Glutamatergic neuron (in vitro differentiated cells): ENCODE results near the gene SRPRA. TPM values are rescaled to one million over a fixed set of nuclear protein-coding genes. Genes with fewer than 3 reads are reported as not detected.

Source experiments
- DNase-seq: peaks from one replicate; pipeline ENCODE4 v3.0.0; 2022
- H3K27ac Mint-ChIP-seq: one replicate; pipeline ENCODE4 v1.8.0; 2020; ENCODE audit warnings: mild to moderate bottlenecking, mixed read lengths, inconsistent platforms; ENCODE audit not compliant: unreplicated experiment
- H3K27me3 Mint-ChIP-seq: one replicate; pipeline ENCODE4 v1.8.0; 2020; ENCODE audit warnings: mild to moderate bottlenecking, moderate library complexity, mixed read lengths, inconsistent platforms; ENCODE audit not compliant: unreplicated experiment
- H3K36me3 Mint-ChIP-seq: one replicate; pipeline ENCODE4 v1.8.0; 2020; ENCODE audit warnings: mild to moderate bottlenecking, mixed read lengths, inconsistent platforms; ENCODE audit not compliant: unreplicated experiment
- H3K4me1 Mint-ChIP-seq: one replicate; pipeline ENCODE4 v1.8.0; 2020; ENCODE audit warnings: mild to moderate bottlenecking, low read depth, mixed read lengths, inconsistent platforms; ENCODE audit not compliant: unreplicated experiment
- H3K4me3 Mint-ChIP-seq: one replicate; pipeline ENCODE4 v1.8.0; 2020; ENCODE audit warnings: mild to moderate bottlenecking, mixed read lengths, inconsistent platforms; ENCODE audit not compliant: unreplicated experiment
- H3K9me3 Mint-ChIP-seq: one replicate; pipeline ENCODE4 v1.8.0; 2020; ENCODE audit warnings: mild to moderate bottlenecking, moderate library complexity, mixed read lengths, inconsistent platforms; ENCODE audit not compliant: unreplicated experiment
- CTCF ChIP-seq: fragments of 200-600 bp; sonication (generic); IDR thresholded peaks from one replicate; pipeline ENCODE4 v1.5.0; 2021; ENCODE audit not compliant: partially characterized antibody, unreplicated experiment
- long read RNA-seq: library from polyadenylated mRNA; unstranded; transcript quantifications from one replicate; pipeline ENCODE4 v2.0.0, GENCODE V29; 2020; ENCODE audit not compliant: unreplicated experiment
- total RNA-seq: library from RNA; stranded (reverse); fragmentation: NEBNext Ultra II Directional; extraction: Animal tissue kit (Norgen Biotek cat#: 25700); gene quantifications from one replicate; pipeline ENCODE4 v1.2.1, GENCODE V29; 2021; ENCODE audit not compliant: unreplicated experiment

The SRPRA gene
- 58.0 TPM for total RNA-seq
- long read RNA-seq, transcript SRPRA-201 (14 exons, 3,069 nt) = major isoform, 10 of 14 reads
- long read RNA-seq, partial matches to known transcripts = 3 of 14 reads
- long read RNA-seq, other reads (novel, unspliced or antisense) = 1 of 14 reads

- no peak for TF ChIP-seq CTCF
- Mint-ChIP-seq H3K36me3 (no peaks in the 10 kb centered on the region), H3K4me1 (peaks cover 2% of the 10 kb centered on the region), H3K27me3 (peaks cover 6% of the 10 kb centered on the region), H3K27ac (peak within 1 kb of the TSS; percentile 92), H3K9me3 (peaks cover 6% of the 10 kb centered on the region), H3K4me3 (peak within 1 kb of the TSS; percentile 94)
- DNase-seq = peak; percentile 100
Observed at GRCh38 chr11:126268708-126269579, at the start of gene SRPRA, which contains the start of gene FOXRED1. Gene SRPRA (minus strand): TSS chr11:126268895. CDS start chr11:126268804, 91 bp downstream. Gene FOXRED1 (plus strand): TSS chr11:126269154. CDS start chr11:126269207, 53 bp downstream.

- no peaks in the 10 kb centered on the region for H3K27me3 Mint-ChIP-seq
- no peak overlapping the region for H3K27ac Mint-ChIP-seq
- H3K36me3 Mint-ChIP-seq = peaks cover 4% of the 10 kb centered on the region
- no peak for TF ChIP-seq CTCF
- no peak overlapping the region for H3K4me3 Mint-ChIP-seq
- no peaks in the 10 kb centered on the region for H3K9me3 Mint-ChIP-seq
- DNase-seq = no peak
- peaks cover 3% of the 10 kb centered on the region for H3K4me1 Mint-ChIP-seq
Observed at GRCh38 chr11:126317756-126318573, 49.3 kb upstream of the SRPRA start.

GRCh38 chr11:126317432-126317755 is 48.7 kb upstream of the SRPRA start:
- peaks cover 4% of the 10 kb centered on the region for H3K36me3 Mint-ChIP-seq

GRCh38 chr11:126313826-126314225 is 45.1 kb upstream of the SRPRA start:
- H3K36me3 Mint-ChIP-seq = peaks cover 4% of the 10 kb centered on the region
- H3K9me3 Mint-ChIP-seq = no peaks in the 10 kb centered on the region
- DNase-seq = no peak
- peaks cover 17% of the 10 kb centered on the region for H3K4me1 Mint-ChIP-seq
- no peak overlapping the region for H3K4me3 Mint-ChIP-seq
- H3K27ac Mint-ChIP-seq = no peak overlapping the region
- no peaks in the 10 kb centered on the region for H3K27me3 Mint-ChIP-seq
- TF ChIP-seq CTCF = no peak

More at GRCh38 chr11:126317432-126317755, 48.7 kb upstream of the SRPRA start:
- Mint-ChIP-seq H3K4me1 (peaks cover 3% of the 10 kb centered on the region), H3K27me3 (no peaks in the 10 kb centered on the region), H3K9me3 (no peaks in the 10 kb centered on the region), H3K27ac (no peak overlapping the region), H3K4me3 (no peak overlapping the region)
- no peak for DNase-seq
- no peak for TF ChIP-seq CTCF
